HG02610 (cell line): ENCODE results near the gene DUT.

ENCODE experiments used
- ATAC-seq: cut with Tn5 transposase; IDR thresholded peaks from one replicate; pipeline ENCODE4 v1.9.1; 2021; ENCODE audit warnings: mild to moderate bottlenecking, moderate library complexity; ENCODE audit not compliant: unreplicated experiment

Gene DUT

GRCh38 chr15:48367483-48367882 is 36.3 kb downstream of the DUT start:
- ATAC-seq, result no peak

DNA sequence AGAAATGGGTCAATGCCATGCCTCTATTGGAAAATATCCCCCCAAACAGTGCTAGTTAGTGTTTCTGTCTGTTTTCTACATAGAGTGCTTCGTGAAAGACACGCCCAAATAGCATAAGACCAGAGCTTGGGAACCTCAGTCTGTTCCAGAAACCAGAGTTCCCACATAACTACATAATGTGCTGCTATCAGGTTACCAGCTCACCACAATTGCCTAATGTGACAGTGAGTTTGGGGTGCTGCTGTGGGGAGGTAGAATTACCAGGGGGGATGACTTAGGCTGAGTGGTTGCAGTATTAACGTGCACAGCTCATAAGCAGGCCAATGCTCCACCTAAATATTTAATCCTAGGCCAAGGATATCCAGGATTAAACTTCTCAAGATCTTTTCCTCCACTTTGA is 39.2 kb downstream of the DUT start:
- ATAC-seq, result no peak

- no peak for ATAC-seq
These were observed 40.3 kb downstream of the DUT start for GRCh38 chr15:48371550-48371949.

GRCh38 chr15:48371961-48372360 is 40.7 kb downstream of the DUT start:
- no peak for ATAC-seq

- no peak for ATAC-seq
These were observed 42.7 kb downstream of the DUT start for GRCh38 chr15:48373821-48374451.

DNA sequence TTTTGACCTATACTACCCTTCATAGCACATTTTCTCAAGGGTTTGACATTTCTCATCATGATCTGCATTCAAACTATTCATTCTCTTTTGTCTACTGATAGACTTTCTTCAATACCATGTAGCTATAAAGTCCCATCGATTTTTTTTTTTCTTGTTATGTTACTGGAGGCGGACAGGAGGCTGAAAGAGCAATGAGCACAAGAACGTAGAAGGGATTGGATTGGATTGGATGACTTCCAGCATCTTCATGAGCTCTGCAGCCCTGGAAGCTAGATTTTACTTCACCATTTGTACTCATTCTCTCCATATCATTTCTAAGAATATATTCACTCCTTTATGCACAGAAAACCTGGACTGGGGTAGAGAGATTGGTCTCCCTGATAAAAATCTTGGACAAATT is 43.2 kb downstream of the DUT start:
- ATAC-seq, result no peak

- no peak for ATAC-seq
These were observed 44.5 kb downstream of the DUT start for GRCh38 chr15:48375767-48376166.

- ATAC-seq, result no peak
These were observed 49.0 kb downstream of the DUT start for GRCh38 chr15:48380198-48380597.

GRCh38 chr15:48381861-48382260 is 50.6 kb downstream of the DUT start:
- ATAC-seq, result no peak

DNA sequence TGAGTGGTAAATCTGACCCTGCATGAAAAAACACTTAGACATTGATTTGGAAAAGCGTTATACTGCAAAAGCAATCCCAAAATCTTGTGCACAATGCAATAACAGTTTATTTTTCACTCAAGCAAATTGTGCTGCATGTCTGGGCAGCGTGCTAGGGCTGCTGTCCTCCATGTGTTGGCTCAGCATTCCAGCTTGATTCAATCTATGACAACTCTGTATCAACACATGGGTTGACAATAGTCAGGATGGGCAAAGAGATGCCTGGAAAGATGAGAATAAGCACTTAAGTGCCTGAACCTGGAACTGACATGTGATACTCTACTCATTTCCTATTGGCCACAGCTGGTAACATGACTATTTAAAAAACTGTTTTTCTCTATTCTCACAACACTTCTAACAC is 51.8 kb downstream of the DUT start:
- ATAC-seq, result no peak

GRCh38 chr15:48384616-48385015 is 53.4 kb downstream of the DUT start:
- no peak for ATAC-seq

- ATAC-seq, result no peak
These were observed 54.0 kb downstream of the DUT start for GRCh38 chr15:48385031-48385830.

DNA sequence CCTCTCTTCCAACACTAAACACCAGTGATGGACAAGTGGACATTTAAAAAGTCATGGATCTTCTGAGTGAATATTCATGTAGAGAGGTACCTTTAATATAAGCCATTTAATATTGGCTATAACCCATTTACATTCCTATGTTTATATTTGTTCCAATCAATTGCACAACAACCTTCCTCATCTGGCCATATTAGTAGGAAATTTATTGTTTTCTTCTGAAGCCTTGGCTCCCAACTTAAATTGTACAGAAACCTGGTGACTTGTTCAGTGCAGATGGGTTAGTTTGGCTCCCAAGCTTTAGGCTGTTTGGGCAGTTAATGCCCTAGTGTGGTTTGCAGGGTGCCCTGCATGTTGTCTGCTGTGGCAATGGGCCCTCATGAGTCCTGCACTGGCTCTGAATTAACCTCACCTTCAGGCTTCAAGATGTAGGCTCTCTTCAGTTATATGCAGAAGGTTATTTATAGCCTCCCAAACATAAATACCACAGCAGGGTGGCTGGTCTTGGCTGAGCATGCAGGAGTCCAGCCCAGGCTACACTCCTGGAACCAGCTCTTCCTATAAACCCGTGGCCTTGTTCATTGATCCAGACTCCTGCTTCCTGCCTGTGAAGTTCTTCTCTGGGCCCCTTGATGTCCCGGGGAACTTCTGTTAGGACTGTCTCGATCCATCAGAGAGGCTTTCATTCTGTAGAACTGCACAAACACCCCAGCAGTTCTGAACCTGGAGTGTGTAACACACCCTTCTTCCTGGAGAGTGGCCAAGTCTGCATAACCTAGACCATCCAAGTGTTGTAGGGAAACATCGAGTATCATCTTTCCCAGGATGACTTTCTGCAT is 57.0 kb downstream of the DUT start:
- ATAC-seq, result no peak

DNA sequence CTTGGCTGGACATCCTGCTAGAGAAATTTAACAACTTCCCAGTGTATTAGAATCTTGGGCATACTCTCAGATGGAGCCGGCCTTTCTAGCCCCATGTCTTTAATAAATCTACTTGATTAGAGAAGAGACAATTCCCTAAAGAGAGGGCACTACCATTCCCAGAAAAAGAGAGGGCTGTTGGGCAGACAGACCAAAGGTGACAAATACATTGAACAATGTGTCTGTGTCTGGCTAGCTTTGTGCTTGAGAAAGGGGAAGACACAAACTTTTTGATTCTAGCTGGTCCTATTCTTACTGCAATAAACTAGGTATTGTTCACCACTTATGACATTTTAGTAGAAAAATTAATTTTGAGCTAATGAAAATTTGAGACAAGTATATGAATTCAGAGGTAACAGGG is 57.7 kb downstream of the DUT start:
- no peak for ATAC-seq

- ATAC-seq, result no peak
These were observed 58.5 kb downstream of the DUT start for GRCh38 chr15:48389691-48390143.

- no peak for ATAC-seq
These were observed 60.7 kb downstream of the DUT start for GRCh38 chr15:48391950-48392349.

GRCh38 chr15:48392356-48392755 is 61.1 kb downstream of the DUT start:
- ATAC-seq, result no peak
